Stimulated activated CD8-positive, alpha-beta memory T cell treated with anti-CD3 and anti-CD28 coated beads, Interleukin-7, amount 100 ng/mL, for 24 hours (primary cell): Measurements from ENCODE around the gene CDKN2B.

Source experiments
- DNase-seq: peaks from one replicate; pipeline ENCODE4 v3.0.0-alpha.2; 2020; ENCODE audit warnings: low read depth

The CDKN2B gene

DNA sequence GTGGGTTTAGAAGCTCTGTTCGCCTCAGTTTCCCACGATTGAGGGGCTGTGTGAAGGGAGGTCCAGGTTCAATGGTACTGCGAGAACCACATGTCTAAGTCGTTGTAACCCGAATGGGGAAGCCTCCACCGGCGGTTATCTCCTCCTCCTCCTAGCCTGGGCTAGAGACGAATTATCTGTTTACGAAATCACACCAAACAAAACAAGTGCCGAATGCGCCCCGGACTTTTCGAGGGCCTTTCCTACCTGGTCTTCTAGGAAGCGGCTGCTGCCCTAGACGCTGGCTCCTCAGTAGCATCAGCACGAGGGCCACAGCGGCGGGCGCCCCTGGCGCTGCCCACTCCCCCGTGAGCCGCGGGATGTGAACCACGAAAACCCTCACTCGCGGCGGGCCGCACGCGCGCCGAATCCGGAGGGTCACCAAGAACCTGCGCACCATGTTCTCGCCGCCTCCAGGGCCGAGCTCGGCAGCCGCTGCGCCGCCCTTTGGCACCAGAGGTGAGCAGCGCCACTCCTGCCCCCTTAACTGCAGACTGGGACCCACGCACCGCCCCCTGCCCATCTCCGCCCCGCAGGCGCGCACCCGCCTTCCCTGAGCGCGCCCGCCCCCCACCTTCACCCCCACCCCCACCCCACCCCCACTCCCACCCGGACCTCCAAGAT, 15.1 kb downstream of the CDKN2B start, which contains the start of gene CDKN2A:
TSS of gene CDKN2A (minus strand) at position 500 of the 663 bp plus-strand sequence.
- DNase-seq = no peak

DNA sequence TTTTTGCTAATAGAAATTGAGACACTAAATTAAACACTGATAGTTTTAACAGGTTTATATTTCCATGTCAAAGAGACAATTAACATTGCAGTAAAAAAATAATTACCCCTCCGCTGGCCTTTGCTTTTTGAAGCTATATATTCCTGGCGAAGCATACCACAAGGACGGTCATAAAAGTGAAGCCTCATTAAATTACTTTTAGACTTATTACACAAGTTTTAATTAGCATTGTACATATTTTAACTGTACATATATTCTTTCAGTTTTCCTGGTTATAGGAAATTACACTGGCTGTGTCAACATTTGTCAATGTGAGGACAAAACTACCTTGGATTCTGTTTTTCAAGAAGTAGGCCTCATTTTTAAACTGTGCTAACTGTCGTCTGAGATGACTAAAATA, 16.1 kb downstream of the CDKN2B start:
- DNase-seq = no peak

DNA sequence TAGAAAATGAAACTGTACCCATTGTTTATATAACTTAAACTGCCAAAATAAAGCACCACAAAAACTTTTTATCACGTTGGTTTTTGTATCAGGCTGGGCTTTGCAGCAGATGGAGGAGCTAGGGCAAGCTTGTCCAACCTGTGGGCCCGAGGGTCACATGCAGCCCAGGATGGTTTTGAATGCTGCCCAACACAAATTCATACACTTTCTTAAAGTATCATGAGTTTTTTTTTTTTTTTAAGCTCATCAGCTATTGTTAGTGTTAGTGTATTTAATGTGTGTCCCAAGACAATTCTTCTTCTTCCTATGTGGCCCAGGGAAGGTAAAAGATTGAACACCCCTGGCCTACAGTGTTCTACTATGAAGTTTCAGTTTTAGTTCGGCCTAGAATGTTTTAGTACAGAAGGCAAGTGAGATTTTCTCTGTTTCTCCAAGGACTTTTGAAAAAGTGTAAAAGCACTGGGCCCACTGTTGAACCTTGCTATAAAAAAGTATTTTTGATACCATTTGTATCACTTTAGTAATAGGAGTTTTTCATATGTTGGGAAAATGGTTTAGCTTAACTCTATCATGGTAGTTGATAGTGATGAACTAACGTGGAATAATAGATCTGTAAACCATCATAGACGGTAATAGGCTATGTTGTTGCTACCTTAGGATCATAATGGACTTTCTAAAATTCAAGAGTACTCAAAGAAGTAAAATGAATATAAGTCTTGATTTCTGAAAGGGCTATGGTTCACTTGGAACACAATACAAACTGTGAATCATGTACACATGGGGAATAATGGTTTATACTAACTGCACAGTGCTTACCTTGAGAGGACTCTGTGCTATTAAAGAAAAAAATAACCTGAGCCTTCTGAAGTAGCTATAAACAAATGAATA, 17.8 kb downstream of the CDKN2B start:
- DNase-seq = no peak

DNA sequence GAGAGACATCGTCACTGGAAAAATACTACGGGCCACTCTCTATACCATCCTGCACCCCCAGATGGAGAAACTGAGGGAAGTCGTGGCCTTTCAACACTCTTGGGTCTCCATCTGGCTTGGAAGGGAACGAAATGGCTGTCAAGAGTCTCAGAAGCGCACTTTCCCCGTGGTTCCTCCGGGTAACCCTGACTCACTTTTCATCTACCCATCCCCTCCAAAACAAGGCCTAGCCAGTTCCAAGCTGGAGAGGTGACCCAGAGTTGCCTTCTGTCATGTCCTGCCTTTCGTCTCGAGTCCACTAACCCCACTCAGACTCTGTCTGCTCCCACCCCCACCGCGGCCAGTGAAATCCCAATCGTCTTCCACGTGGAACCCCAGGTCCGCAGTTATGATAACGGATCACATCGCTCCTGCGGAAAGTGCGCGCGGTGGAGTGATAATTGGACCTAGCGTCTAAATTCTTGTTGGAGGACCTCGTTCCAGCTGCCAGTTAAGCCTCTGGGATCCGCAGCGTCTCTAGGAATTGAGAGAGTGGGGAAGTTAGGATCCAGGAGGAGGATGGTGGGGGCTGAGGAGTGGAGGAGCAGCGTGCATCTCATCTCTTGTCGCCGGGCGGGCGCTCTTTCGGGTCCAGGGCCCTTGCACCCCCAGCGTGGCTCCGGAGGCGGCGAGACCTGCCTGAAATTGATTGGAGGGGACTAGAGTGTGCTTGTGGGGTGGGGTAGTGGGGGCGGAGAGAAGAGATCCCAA, 19.5 kb downstream of the CDKN2B start:
- DNase-seq = no peak

DNA sequence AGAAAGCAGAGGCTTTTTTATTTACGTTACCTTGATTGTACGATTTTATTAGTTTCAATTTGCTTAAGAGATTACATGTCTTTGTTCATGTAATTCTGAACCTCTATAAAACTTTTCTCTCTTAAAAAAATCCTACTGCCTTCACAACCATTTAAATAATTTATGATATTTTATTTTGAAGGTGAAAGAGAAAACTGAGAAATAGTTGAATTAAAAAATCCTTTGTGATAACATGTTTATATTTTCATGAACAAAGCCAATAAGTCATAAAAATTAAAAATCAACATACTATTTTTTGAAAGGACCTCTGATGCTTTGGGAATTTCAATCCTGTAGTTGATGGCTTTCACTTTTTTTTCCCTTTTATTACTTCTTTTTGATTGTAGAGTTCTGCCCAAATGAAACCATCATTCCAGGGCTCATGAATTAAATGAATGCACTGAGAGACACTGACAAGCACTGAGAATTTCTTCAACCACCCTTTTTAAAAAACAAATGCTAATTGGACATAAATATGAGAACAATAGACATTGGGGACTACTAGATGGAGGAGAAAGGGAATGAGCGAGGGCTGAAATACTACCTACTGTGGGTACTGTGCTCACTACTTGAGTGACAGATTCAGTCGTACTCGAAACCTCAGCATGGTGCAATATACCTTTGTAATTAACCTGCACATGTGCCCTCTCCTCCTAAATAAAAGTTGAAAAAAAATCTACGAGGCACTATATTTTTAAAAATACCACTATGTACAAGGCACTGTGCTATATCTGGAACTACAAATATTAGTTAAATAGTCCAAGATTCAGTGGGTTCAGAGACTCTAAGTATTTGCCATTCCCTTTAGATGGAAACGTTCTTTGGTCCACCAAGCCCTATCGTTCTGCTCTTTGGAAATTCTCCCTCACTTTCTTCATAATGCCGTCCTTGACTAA, 20.8 kb downstream of the CDKN2B start:
- no peak for DNase-seq

DNA sequence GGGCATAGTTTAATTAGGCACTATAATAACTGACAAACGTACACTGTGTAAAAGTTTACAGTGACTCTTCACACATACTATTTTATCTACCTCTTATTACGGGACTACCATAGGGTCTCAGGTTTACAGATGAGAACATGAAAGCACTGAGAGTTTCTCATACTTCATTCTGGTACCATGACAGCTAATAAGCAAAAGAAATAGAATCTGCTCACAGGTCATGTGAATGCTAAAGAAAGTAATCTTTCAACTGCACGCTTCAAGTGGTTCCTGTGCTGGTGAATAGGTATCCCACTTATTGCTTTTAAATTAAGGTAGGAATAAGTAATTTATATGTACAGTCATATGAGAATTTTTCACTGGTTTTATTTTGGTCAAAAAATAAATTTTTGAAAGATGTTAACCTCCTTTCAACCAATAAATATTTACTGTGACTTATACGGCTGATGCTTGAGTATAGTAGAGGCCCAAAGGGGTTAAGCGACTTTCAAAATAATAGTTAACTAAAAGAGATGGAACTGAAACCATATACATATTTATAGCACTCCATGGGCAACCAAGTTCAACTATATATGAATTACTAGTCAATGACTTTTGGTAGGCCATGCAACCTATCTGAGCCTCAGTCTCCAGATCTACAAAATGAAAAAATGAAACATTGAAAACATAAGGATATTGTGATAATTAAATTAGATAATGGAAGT, 23.0 kb downstream of the CDKN2B start:
- DNase-seq = no peak

DNA sequence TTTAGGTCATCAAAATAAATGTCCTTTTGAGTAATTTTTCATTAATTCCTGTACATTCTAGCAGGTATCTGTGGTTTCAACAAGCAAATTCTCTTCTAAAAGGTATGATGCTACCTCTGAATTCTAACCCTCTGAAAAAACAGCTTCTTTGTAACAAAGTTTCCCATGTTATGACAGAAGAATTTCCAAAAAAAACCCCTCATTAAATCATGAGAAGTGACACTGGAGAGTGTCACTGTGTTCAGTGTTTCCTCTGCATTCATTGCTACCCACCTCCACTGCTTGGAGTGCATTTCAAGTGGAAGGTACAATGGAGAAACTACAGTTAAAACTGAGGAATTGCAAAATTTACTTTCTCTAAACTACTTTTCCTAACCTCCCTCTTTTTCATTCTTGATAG, 25.0 kb downstream of the CDKN2B start:
- DNase-seq = no peak

DNA sequence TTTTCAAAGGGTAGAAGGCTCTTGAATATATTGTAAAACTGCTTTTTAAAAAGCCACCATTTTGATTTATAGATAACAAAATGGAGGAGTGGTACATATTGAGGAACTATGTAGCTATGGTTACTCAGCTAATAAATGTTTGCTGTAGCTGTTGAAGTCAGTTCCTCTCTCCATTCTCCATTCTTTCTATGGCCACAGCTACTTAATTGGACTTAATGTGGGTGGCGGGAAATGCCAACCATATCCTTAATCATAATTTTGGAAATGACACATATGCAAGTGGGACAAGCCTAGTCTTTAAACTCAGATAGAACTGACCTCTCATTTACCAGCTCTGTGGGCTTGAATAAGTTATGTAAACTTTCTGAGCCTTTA, 25.6 kb downstream of the CDKN2B start:
- DNase-seq = no peak

DNA sequence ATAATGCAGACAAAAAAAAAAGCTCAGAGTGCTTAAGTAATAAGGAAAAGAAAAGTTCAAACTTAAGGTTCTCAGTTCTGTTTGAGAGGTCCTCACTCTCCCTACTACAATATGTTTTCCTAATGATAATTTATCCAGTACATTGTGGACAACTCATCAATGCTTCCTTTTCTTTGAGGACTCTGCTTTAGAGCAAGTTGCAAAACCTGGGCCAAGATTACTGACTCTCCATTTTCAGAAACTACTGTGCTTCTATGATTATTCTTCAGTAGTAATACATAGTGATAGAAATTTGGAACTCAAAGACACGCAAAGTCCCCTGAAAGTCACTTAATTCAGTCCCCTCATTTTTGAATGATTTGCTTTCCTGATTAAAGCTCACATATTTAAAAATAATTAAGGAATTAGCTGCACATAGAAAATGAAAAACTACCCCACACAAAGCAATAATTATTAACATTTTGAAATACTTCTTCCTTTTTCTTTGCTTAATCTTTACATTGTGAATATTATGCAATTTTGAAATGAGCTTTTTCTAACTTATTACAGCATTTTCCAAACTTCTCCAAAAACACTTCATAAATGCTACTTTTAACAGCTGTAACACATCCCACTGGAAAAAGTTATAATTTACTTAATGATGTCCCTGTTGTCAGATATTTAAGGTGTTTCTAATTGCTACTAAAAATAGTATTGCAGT, 26.1 kb downstream of the CDKN2B start:
- DNase-seq = no peak

DNA sequence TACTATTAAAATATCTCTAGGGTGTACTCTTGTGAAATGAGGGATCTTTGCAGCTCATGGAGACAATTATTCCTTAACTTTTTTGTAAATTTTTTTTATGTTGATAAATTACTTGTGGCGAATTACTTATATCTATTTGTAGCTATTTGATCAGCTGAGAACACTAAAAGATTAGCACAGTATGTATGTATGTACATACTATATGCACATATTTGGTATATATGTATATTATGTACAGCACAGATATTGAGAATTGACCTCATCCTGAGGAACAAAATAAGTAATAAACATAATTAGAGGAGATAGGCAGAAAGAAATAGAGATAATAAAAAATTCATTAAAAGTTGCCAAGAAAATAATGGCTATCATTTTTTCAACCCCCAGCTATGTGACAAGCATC, 26.7 kb downstream of the CDKN2B start:
- DNase-seq = no peak

DNA sequence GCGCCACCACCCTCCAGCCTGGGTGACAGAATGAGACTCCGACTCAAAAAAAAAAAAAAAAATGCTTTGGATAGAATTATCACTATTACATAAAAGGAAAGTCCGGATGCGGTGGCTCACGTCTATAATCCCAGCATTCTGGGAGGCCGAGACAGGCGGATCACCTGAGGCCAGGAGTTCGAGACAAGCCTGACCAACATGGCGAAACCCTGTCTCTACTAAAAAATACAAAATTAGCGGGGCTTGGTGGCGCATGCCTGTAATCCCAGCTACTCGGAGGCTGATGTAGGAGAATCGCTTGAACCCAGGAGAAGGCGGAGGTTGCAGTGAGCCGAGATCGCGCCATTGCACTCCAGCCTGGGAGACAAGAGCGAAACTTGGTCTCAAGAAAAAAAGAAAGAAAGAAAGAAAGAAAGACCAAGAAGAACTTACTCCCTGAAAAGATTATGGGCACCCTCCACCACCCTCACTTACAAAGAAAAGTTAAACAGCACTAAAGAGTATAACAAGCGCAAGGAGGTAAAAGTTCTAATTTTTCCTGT, 32.7 kb downstream of the CDKN2B start:
- DNase-seq = no peak

DNA sequence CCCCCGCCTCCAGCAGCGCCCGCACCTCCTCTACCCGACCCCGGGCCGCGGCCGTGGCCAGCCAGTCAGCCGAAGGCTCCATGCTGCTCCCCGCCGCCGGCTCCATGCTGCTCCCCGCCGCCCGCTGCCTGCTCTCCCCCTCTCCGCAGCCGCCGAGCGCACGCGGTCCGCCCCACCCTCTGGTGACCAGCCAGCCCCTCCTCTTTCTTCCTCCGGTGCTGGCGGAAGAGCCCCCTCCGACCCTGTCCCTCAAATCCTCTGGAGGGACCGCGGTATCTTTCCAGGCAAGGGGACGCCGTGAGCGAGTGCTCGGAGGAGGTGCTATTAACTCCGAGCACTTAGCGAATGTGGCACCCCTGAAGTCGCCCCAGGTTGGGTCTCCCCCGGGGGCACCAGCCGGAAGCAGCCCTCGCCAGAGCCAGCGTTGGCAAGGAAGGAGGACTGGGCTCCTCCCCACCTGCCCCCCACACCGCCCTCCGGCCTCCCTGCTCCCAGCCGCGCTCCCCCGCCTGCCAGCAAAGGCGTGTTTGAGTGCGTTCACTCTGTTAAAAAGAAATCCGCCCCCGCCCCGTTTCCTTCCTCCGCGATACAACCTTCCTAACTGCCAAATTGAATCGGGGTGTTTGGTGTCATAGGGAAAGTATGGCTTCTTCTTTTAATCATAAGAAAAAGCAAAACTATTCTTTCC, 34.2 kb downstream of the CDKN2B start:
- no peak for DNase-seq

DNA sequence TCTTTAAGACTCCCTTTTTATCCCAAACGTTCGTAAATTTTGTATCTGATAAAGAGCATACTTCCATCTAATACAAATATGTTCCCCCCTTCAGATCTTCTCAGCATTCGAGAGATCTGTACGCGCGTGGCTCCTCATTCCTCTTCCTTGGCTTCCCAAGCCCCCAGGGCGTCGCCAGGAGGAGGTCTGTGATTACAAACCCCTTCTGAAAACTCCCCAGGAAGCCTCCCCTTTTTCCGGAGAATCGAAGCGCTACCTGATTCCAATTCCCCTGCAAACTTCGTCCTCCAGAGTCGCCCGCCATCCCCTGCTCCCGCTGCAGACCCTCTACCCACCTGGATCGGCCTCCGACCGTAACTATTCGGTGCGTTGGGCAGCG, 34.8 kb downstream of the CDKN2B start:
- no peak for DNase-seq

DNA sequence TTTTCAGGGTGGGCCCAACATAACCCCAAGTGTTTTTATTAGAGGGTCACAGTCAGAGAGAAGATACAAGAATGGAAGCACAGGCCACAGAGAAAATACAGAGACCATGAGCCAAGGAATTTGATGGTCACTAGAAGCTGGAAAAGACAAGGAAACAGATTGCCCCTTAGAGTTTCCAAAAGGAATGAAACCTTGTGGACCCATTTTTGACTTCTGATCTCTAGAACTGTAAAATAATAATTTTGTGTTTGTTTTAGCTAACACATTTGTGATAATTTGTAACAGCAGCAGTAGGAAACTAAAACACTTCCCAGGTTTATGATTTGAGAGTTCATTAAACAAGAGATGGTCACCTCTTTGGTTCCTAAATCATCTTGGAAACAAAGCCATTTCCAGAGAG, 36.7 kb downstream of the CDKN2B start:
- DNase-seq = no peak

DNA sequence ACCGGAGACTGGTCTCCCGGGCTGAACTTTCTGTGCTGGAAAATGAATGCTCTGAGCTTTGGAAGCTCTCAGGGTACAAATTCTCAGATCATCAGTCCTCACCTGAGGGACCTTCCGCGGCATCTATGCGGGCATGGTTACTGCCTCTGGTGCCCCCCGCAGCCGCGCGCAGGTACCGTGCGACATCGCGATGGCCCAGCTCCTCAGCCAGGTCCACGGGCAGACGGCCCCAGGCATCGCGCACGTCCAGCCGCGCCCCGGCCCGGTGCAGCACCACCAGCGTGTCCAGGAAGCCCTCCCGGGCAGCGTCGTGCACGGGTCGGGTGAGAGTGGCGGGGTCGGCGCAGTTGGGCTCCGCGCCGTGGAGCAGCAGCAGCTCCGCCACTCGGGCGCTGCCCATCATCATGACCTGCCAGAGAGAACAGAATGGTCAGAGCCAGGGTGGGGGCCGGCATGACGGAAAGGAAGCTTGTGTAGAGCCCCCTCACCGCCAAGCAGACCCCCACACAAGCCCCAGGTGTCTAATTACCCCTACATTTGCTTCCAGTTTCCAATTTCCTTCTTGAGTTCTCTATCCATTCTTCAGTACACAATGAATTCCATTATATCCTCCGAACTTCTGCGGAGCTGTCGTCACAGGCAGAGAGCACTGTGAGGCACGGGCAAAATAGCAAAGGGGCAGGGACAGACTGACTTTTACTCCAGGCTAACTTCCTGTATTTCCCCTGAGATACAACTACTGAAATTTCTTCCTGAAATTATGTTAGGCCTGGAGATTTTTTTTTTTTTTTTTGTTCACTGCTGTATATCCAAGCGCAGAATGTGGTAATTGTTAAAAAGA, 38.1 kb downstream of the CDKN2B start:
- DNase-seq = no peak

DNA sequence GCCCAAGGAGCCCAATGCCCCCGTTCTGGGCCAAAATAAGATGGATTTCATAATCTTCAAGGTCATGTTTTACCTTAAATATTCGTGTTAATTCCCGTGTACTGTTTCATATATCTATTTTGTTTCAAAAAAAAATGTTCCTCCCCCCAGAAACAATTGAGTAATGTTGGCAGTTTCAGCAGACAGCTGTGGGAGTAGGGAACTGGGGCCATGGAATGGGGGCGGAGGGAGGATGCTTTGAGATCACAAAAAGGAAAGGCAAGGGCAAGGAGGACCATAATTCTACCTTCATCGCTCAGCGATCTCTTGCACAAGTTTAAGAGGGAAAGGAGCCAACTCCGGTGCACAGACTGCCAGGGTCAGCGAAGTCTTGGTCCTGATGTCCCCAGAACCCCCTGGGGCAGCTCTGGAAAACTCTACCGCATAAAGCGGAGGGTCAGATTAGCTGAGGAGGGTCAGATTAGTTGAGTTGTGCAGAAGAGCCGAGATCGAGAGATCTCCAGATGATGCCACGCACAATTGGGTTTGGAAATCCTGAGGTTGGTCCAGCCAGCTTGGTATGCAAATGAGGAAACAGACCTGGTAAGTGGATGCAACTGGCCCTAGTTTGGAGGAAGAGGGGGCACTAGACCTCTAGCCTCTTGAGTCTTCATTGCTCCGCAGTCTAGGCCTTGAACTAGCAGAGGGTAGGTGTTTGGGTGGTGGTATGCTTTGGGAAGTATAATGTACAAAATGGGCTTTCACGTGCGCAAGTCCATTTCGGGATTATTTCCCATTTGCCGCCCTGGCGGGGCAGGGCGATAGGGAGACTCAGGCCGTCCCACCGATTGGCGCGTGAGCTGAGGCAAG, 38.9 kb downstream of the CDKN2B start:
- no peak for DNase-seq

DNA sequence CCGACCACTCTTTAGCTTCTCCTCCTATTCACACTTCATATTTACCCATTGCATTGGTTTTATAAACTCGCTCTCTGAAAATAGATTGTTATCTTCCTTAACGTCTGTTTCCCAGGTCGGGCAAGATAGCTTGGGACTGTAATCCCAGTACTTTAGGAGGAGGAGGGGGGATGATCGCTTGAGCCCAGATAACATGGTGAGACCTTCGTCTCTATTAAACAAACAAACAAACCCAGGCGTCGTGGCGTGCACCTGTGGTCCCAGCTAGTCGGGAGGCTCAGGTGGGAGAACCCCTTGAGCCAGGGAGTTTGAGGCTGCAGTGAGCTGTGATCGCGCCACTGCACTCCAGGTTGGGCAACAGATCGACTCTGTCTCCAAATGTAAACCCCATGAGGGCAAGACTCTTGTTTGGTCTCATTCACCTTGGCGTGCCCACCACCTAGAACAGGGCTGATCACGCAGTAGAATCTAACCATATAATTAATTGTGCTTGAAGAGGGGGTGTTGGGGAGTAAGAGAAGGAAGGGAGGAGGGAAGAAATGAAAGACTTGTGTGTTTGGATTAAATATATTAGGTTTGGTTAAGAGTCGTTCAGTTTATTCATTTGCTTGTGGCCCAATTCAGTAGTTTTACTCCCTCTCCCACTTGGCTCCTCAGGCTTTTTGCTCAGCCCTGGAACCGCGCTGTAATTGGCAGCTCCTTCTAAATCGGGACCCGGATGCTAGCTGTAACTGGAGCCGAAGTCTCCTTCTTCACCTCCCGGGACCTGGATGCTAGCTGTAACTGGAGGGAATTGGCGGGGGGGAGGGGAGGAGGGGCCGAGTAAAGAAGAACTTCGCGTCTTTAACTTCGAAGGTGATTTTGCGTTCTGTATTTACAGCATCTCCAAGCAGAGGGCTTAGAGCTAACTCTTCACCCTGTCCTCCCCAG, 39.8 kb downstream of the CDKN2B start:
- no peak for DNase-seq
